Measurements from ENCODE around the gene PHF3.

DNA sequence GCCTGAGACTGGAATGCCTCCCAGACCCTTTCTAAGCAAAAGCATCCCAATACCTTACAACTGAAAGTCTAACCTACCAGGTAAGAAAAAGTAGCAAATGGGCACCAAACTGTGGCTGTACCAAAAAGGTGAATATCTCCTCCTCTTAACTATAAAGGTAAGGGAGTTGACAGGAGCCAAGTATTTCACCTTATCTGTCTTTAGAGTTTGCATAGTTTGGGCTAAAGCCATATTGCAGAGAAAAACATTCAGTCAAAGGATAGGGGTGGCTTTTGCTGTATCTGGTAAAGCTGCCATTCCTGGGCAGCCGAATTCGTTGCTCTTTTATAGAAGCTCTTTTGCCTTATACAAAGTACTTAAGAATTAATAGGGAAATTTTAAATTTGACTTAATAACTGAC lies 38.1 kb downstream of the PHF3 start:
- TF ChIP-seq, protein P1, sequence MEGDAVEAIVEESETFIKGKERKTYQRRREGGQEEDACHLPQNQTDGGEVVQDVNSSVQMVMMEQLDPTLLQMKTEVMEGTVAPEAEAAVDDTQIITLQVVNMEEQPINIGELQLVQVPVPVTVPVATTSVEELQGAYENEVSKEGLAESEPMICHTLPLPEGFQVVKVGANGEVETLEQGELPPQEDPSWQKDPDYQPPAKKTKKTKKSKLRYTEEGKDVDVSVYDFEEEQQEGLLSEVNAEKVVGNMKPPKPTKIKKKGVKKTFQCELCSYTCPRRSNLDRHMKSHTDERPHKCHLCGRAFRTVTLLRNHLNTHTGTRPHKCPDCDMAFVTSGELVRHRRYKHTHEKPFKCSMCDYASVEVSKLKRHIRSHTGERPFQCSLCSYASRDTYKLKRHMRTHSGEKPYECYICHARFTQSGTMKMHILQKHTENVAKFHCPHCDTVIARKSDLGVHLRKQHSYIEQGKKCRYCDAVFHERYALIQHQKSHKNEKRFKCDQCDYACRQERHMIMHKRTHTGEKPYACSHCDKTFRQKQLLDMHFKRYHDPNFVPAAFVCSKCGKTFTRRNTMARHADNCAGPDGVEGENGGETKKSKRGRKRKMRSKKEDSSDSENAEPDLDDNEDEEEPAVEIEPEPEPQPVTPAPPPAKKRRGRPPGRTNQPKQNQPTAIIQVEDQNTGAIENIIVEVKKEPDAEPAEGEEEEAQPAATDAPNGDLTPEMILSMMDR (IDR thresholded peaks at IDR 0.05; ENCODE audit: low read depth, low read length, poor library complexity, severe bottlenecking): no peak
- TF ChIP-seq EZH2phosphoT487 (IDR thresholded peaks at IDR 0.05; ENCODE audit: borderline replicate concordance, low read length): no peak

All from DOHH2 (cell line).